ENCODE data around the gene SEPTIN12.

SEPTIN12 gene

DNA sequence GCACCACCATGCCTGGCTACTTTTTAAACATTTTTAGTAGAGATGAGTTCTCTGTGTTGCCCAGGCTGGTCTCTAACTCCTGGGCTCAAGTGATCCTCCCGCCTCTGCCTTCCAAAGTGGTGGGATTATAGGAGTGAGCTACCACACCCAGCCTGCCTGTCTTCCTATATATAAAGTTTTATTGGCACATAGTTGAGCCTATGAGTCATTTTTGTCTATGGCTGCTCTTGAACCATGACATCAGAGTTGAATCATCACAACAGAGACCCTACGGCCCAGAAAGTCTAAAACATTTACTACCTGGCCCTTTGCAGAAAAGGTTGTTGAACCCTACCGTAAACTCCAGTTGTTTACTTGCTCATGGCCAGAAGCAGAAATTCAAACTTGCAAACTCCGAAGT is 7.9 kb downstream of the SEPTIN12 start:
- Histone ChIP-seq H3K4me2 (ENCODE audit: low read length) (no peak overlapping the region), H3K27ac (no peak overlapping the region), H3K9me3 (ENCODE audit: control insufficient read depth, low read length) (no peaks in the 10 kb centered on the region), H3K4me3 (ENCODE audit: low read depth, low read length) (no peak overlapping the region), H3K4me1 (no peaks in the 10 kb centered on the region), H3K36me3 (ENCODE audit: control insufficient read depth, insufficient read depth, low read length) (no peaks in the 10 kb centered on the region), H3K9ac (no peak overlapping the region), H2AFZ (no peak overlapping the region), H3K79me2 (no peaks in the 10 kb centered on the region), H3K27me3 (ENCODE audit: control insufficient read depth, insufficient read depth, low read length) (no peaks in the 10 kb centered on the region)
- TF ChIP-seq, protein P1, sequence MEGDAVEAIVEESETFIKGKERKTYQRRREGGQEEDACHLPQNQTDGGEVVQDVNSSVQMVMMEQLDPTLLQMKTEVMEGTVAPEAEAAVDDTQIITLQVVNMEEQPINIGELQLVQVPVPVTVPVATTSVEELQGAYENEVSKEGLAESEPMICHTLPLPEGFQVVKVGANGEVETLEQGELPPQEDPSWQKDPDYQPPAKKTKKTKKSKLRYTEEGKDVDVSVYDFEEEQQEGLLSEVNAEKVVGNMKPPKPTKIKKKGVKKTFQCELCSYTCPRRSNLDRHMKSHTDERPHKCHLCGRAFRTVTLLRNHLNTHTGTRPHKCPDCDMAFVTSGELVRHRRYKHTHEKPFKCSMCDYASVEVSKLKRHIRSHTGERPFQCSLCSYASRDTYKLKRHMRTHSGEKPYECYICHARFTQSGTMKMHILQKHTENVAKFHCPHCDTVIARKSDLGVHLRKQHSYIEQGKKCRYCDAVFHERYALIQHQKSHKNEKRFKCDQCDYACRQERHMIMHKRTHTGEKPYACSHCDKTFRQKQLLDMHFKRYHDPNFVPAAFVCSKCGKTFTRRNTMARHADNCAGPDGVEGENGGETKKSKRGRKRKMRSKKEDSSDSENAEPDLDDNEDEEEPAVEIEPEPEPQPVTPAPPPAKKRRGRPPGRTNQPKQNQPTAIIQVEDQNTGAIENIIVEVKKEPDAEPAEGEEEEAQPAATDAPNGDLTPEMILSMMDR (IDR thresholded peaks at IDR 0.05), result no peak

DNA sequence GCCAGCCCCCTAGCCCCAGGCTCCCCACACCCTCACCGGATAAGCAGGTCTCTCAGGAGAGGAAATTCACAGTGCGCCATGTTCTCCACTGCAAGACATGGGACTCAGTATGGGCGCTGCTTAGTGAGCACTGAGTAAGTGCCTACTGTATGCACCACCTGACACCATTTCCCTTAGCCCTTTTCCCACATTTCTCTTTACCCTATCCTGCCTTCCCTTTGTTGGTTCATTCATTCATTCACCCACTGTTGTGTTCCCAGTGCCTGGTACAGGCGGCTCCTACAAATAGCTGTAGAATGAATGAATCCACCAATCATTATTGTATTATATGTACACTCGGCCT is 10.1 kb downstream of the SEPTIN12 start:
- Histone ChIP-seq H3K36me3 (ENCODE audit: control insufficient read depth, insufficient read depth, low read length) (no peaks in the 10 kb centered on the region), H2AFZ (no peak overlapping the region), H3K9me3 (ENCODE audit: control insufficient read depth, low read length) (no peaks in the 10 kb centered on the region), H3K4me3 (ENCODE audit: low read depth, low read length) (no peak overlapping the region), H3K9ac (no peak overlapping the region), H3K27me3 (ENCODE audit: control insufficient read depth, insufficient read depth, low read length) (no peaks in the 10 kb centered on the region), H3K4me1 (no peaks in the 10 kb centered on the region), H3K79me2 (no peaks in the 10 kb centered on the region), H3K4me2 (ENCODE audit: low read length) (no peak overlapping the region), H3K27ac (no peak overlapping the region)
- TF ChIP-seq, protein P1 (IDR thresholded peaks at IDR 0.05), result no peak

DNA sequence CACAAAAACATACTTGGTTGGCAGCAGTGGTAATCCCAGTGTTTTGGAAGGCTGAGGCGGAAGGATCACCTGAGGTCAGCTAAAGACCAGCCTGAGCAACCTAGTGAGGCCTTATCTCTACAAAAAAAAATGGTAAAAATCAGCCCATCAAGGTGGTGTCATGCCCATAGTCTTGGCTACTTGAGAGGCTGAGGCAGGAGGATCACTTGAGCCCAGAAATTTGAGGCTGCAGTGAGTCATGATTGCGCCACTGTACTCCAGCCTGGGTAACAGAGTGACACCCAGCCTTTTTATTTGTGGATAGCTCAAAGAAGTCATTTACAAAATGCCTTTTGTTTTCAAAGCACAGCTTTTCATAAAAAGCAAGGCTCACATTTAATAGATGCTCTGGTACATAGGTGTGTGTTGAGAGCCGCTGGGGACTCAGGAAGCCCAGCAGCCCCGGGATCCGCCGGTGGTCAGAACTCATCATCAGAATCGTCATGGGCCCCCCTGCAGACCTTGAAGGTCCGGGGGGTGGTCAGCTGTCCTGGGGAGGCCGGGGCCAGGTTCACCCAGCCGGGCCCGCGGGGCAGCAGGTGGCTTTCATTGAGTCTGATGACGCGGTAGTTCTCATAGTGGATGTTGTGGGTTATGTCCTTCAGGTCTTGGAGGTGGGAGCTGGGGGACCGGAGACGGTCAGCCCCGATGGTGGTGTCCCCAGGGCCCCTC is 10.7 kb downstream of the SEPTIN12 start:
- no peak overlapping the region for H3K9ac ChIP-seq
- H3K27me3 ChIP-seq (ENCODE audit: control insufficient read depth, insufficient read depth, low read length), result no peaks in the 10 kb centered on the region
- no peak overlapping the region for H3K27ac ChIP-seq
- no peak overlapping the region for H3K4me3 ChIP-seq (ENCODE audit: low read depth, low read length)
- H3K36me3 ChIP-seq (ENCODE audit: control insufficient read depth, insufficient read depth, low read length), result no peaks in the 10 kb centered on the region
- H3K4me2 ChIP-seq (ENCODE audit: low read length), result no peak overlapping the region
- H3K79me2 ChIP-seq, result no peaks in the 10 kb centered on the region
- H2AFZ ChIP-seq, result no peak overlapping the region
- H3K4me1 ChIP-seq, result no peaks in the 10 kb centered on the region
- TF ChIP-seq, protein P1 (IDR thresholded peaks at IDR 0.05), result no peak
- H3K9me3 ChIP-seq (ENCODE audit: control insufficient read depth, low read length), result no peaks in the 10 kb centered on the region

DNA sequence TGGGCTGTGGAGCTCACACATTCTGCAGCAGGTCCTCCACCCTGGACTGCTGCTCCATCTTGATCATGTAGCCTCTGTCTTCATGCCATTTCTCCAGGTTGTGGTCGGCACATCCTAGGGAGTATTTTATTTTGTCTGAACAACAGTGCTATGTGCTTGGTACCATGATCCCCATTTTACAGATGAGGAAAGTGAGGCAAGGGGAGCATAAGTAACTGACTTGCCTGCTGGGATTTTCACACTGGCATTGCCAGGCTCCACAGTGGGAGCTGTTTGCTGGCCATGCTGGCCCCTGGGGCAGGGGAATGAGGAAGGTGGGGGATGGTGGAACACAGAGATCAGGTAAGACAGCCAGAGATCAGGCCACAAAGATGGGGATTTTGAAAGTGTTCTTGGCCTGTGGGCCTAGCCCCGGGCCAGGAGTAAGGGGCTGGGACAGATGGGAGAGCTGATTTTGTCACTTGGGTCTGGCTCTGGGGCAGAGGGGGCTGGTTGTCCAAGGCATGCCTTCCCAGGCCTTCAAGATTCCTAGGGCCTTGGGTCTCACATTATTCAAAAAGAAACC is 11.9 kb downstream of the SEPTIN12 start:
- no peak overlapping the region for H3K4me3 ChIP-seq (ENCODE audit: low read depth, low read length)
- H2AFZ ChIP-seq, result no peak overlapping the region
- no peaks in the 10 kb centered on the region for H3K9me3 ChIP-seq (ENCODE audit: control insufficient read depth, low read length)
- no peak overlapping the region for H3K4me2 ChIP-seq (ENCODE audit: low read length)
- no peaks in the 10 kb centered on the region for H3K4me1 ChIP-seq
- H3K9ac ChIP-seq, result no peak overlapping the region
- H3K27me3 ChIP-seq (ENCODE audit: control insufficient read depth, insufficient read depth, low read length), result no peaks in the 10 kb centered on the region
- no peaks in the 10 kb centered on the region for H3K79me2 ChIP-seq
- no peaks in the 10 kb centered on the region for H3K36me3 ChIP-seq (ENCODE audit: control insufficient read depth, insufficient read depth, low read length)
- TF ChIP-seq, protein P1 (IDR thresholded peaks at IDR 0.05), result no peak
- no peak overlapping the region for H3K27ac ChIP-seq

DNA sequence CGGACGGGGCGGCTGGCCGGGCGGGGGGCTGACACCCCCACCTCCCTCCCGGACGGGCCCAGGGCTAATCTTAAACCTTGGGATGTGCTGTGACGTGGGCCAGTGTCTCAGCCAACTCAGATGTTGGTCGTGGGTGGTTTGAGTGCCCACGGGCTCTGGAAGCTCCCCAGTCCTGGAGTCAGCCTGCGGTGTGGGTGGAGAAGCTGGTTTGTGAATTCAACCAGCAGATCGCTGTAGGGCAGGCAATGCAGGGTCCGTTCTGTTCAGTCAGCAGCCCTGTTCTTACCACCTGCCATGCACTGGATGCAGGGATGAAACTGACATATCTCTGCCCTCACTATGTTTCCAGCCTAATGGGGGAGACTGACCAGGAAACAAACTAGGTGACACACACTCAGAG is 13.1 kb downstream of the SEPTIN12 start:
- no peak overlapping the region for H3K9ac ChIP-seq
- no peaks in the 10 kb centered on the region for H3K9me3 ChIP-seq (ENCODE audit: control insufficient read depth, low read length)
- H3K27me3 ChIP-seq (ENCODE audit: control insufficient read depth, insufficient read depth, low read length), result no peaks in the 10 kb centered on the region
- no peak overlapping the region for H3K27ac ChIP-seq
- no peaks in the 10 kb centered on the region for H3K36me3 ChIP-seq (ENCODE audit: control insufficient read depth, insufficient read depth, low read length)
- H3K4me3 ChIP-seq (ENCODE audit: low read depth, low read length), result no peak overlapping the region
- no peak overlapping the region for H3K4me2 ChIP-seq (ENCODE audit: low read length)
- TF ChIP-seq, protein P1 (IDR thresholded peaks at IDR 0.05), result no peak
- no peaks in the 10 kb centered on the region for H3K79me2 ChIP-seq
- H2AFZ ChIP-seq, result no peak overlapping the region
- H3K4me1 ChIP-seq, result no peaks in the 10 kb centered on the region

All from parathyroid adenoma (tissue), 2 donors.